Natural killer cell treated with Interleukin-12 subunit alpha and Interleukin-12 subunit beta and Interleukin-15 and Interleukin-18, amount 100 ng/mL, for 72 hours (primary cell): ENCODE data around the gene CHST12. TPM values are rescaled to one million over a fixed set of nuclear protein-coding genes. Genes with fewer than 3 reads are reported as not detected.

ENCODE experiments used
- ATAC-seq, 2 donors: fragments of 150-1000 bp; cut with Tn5 transposase in 1 of 2; sonication (Bioruptor Pico), chemical (Tn5 transposase) in 1 of 2; 2 replicates each; pipeline ENCODE4 v1.10.0; 2021
- DNase-seq: peaks from one replicate; pipeline ENCODE4 v3.0.0; 2022; ENCODE audit warnings: low spot score
- H3K27ac Mint-ChIP-seq, 2 donors: 1 replicate in 1 of 2; 2 replicates in 1 of 2; pipeline ENCODE4 v1.8.0; 2022; ENCODE audit warnings: mixed read lengths in 2 of 2, mild to moderate bottlenecking in 1 of 2, moderate library complexity in 1 of 2
- H3K27me3 Mint-ChIP-seq, 2 donors: 1 replicate in 1 of 2; 2 replicates in 1 of 2; pipeline ENCODE4 v1.8.0; 2022; ENCODE audit warnings: mixed read lengths in 2 of 2
- H3K36me3 Mint-ChIP-seq: one replicate; pipeline ENCODE4 v1.8.0; 2022; ENCODE audit warnings: mixed read lengths
- H3K4me1 Mint-ChIP-seq, 2 donors: 1 replicate in 1 of 2; 2 replicates in 1 of 2; pipeline ENCODE4 v1.8.0; 2022; ENCODE audit warnings: low read depth in 2 of 2, mixed read lengths in 2 of 2, mild to moderate bottlenecking in 1 of 2
- H3K4me3 Mint-ChIP-seq: one replicate; pipeline ENCODE4 v1.8.0; 2022; ENCODE audit warnings: mixed read lengths
- H3K9me3 Mint-ChIP-seq: 2 replicates; pipeline ENCODE4 v1.8.0; 2022; ENCODE audit warnings: mixed read lengths
- total RNA-seq, 2 donors: library from RNA; stranded (reverse); gene quantifications; one replicate each; pipeline ENCODE4 v1.2.3, GENCODE V29; 2022

Gene CHST12
- total RNA-seq, 2 donors from 2014 or later: 29.6 to 31.7 TPM

GRCh38 chr7:2497065-2497464 lies 93.7 kb downstream of the CHST12 start:
- Mint-ChIP-seq H3K36me3 (no peaks in the 10 kb centered on the region), H3K4me3 (no peak overlapping the region), H3K4me1 (peaks cover 0 to 3% of the 10 kb centered on the region in 2 donors), H3K27me3 (peaks cover 4% of the 10 kb centered on the region in 2 donors), H3K9me3 (no peaks in the 10 kb centered on the region), H3K27ac (no peak overlapping the region)
- DNase-seq (no peak), ATAC-seq (no peak)

- Mint-ChIP-seq H3K4me3 (no peak overlapping the region), H3K36me3 (no peaks in the 10 kb centered on the region), H3K4me1 (no peaks in the 10 kb centered on the region), H3K27me3 (peaks cover 0 to 3% of the 10 kb centered on the region in 2 donors), H3K27ac (no peak overlapping the region), H3K9me3 (no peaks in the 10 kb centered on the region)
- no peak for ATAC-seq
- no peak for DNase-seq
These were observed 94.3 kb downstream of the CHST12 start for GRCh38 chr7:2497500-2498336.

Other genes with a start within 250 kb of the CHST12 start
- 10 to 100 TPM; 39.5 to 79.4 TPM for gene MAD1L1, start 170.7 kb upstream of the CHST12 start, total RNA-seq
- 10 to 100 TPM; 30.0 to 34.5 TPM for gene MRM2, start 161.4 kb upstream of the CHST12 start, total RNA-seq
- gene NUDT1, start 161.4 kb upstream of the CHST12 start, total RNA-seq: 10 to 100 TPM; 31.7 to 65.2 TPM
- gene SNX8, start 89.2 kb upstream of the CHST12 start, total RNA-seq: 10 to 100 TPM; 28.9 to 34.5 TPM
- 100 to 1,000 TPM; 229 to 348 TPM for gene EIF3B, start 48.8 kb upstream of the CHST12 start, total RNA-seq
- not detected for gene GRIFIN, start 72.8 kb downstream of the CHST12 start, total RNA-seq
- 100 to 1,000 TPM in 1 of 2 donors, 10 to 100 TPM in 1; 89.8 to 153 TPM for gene LFNG, start 116.2 kb downstream of the CHST12 start, total RNA-seq
- 10 to 100 TPM; 27.0 to 61.4 TPM for gene BRAT1, start 151.9 kb downstream of the CHST12 start, total RNA-seq
- gene IQCE, start 155.4 kb downstream of the CHST12 start, total RNA-seq: 10 to 100 TPM; 11.6 to 17.7 TPM
- gene TTYH3, start 228.4 kb downstream of the CHST12 start, total RNA-seq: 10 to 100 TPM; 23.7 to 24.8 TPM